Omental fat pad (tissue), 4 donors: Measurements from ENCODE around the gene PPP1R36. TPM values are rescaled to one million over a fixed set of nuclear protein-coding genes. Genes with fewer than 3 reads are reported as not detected.

Experiments
- ATAC-seq: fragments of 150-250 bp; one replicate; pipeline ENCODE4 v1.9.1; 2016; ENCODE audit warnings: mild to moderate bottlenecking, moderate library complexity; ENCODE audit not compliant: low FRiP score
- DNase-seq: peaks from one replicate; pipeline ENCODE4 v3.0.0-alpha.2; 2019; ENCODE audit warnings: low spot score
- total RNA-seq, 4 donors: library from RNA; depleted of rRNA; stranded (reverse); fragments of >200 nt; gene quantifications; one replicate each; pipeline ENCODE4 v1.1.0, GENCODE V29; 2016
- TF ChIP-seq, protein P1 (sequence below), 3 donors: fragments of 450-650 bp; IDR thresholded peaks; one replicate each; pipeline ENCODE4 v1.5.1; 2016 to 2017; ENCODE audit warnings: antibody characterized with exemption in 3 of 3, mild to moderate bottlenecking in 3 of 3, moderate library complexity in 2 of 3

PPP1R36 gene
- total RNA-seq, 4 donors from 2014 or later = 0.63 to 3.2 (median 2.1) TPM

DNA sequence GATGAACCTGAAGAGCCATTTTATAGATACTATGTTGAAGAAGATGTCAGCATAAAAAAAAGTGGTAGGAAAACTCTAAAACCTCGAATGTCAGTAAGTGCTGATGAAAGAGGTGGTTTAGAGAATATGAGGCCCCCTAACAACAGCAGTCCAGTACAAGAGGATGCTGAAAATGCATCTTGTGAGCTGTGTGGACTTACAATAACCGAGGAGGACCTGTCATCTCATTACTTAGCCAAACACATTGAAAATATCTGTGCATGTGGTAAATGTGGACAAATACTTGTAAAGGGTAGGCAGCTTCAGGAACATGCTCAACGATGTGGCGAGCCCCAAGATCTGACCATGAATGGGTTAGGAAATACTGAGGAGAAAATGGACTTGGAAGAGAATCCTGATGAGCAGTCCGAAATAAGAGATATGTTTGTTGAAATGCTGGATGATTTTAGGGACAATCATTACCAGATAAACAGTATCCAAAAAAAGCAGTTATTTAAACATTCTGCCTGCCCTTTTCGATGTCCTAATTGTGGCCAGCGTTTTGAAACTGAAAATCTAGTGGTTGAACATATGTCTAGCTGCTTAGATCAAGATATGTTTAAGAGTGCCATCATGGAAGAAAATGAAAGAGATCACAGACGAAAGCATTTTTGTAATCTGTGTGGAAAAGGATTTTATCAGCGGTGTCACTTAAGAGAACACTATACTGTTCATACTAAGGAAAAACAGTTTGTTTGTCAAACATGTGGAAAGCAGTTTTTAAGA lies 27.0 kb upstream of the PPP1R36 start:
- ATAC-seq = no peak
- TF ChIP-seq, protein P1, sequence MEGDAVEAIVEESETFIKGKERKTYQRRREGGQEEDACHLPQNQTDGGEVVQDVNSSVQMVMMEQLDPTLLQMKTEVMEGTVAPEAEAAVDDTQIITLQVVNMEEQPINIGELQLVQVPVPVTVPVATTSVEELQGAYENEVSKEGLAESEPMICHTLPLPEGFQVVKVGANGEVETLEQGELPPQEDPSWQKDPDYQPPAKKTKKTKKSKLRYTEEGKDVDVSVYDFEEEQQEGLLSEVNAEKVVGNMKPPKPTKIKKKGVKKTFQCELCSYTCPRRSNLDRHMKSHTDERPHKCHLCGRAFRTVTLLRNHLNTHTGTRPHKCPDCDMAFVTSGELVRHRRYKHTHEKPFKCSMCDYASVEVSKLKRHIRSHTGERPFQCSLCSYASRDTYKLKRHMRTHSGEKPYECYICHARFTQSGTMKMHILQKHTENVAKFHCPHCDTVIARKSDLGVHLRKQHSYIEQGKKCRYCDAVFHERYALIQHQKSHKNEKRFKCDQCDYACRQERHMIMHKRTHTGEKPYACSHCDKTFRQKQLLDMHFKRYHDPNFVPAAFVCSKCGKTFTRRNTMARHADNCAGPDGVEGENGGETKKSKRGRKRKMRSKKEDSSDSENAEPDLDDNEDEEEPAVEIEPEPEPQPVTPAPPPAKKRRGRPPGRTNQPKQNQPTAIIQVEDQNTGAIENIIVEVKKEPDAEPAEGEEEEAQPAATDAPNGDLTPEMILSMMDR (IDR thresholded peaks at IDR 0.05) = no peak
- DNase-seq = no peak

DNA sequence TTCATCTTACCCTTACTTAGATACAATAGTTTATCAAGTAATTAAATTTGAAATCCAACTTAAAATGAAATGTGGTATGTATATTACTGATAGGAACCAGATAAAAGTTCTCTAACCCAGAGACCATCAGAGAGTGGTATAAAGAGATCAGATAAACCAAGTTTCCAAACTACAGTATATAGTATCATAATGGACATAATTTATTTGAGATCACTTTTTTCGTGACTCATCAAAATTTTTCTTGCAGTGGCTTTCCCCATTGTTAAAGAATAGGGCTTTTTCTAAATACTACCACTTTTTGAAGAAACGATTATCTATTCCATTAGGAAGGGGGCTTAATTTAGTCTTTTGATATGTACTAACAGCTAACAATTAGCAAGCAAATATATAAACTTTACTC lies 24.4 kb upstream of the PPP1R36 start:
- DNase-seq (no peak), ATAC-seq (no peak)
- TF ChIP-seq, protein P1 (IDR thresholded peaks at IDR 0.05) = no peak

DNA sequence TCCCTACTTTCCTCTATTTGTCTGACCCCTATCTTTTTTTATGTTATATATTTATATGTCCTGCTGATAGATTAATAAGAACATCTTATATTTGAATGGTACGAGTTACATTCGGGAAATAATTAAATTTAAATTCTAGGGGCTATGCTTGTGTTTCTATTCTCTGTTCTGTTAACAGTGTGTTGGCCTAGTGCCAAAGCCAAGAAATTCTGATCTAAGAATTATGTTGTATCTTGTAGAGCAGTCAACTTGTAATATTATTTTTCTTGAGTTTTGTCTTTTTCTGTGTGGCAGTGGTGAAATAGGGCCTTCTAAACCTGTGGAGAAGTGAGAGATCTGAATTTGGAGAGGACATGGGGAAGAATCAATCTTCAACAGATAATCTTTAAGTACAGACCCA lies 18.2 kb upstream of the PPP1R36 start:
- no peak for DNase-seq
- no peak for ATAC-seq
- TF ChIP-seq, protein P1 (IDR thresholded peaks at IDR 0.05) = no peak

DNA sequence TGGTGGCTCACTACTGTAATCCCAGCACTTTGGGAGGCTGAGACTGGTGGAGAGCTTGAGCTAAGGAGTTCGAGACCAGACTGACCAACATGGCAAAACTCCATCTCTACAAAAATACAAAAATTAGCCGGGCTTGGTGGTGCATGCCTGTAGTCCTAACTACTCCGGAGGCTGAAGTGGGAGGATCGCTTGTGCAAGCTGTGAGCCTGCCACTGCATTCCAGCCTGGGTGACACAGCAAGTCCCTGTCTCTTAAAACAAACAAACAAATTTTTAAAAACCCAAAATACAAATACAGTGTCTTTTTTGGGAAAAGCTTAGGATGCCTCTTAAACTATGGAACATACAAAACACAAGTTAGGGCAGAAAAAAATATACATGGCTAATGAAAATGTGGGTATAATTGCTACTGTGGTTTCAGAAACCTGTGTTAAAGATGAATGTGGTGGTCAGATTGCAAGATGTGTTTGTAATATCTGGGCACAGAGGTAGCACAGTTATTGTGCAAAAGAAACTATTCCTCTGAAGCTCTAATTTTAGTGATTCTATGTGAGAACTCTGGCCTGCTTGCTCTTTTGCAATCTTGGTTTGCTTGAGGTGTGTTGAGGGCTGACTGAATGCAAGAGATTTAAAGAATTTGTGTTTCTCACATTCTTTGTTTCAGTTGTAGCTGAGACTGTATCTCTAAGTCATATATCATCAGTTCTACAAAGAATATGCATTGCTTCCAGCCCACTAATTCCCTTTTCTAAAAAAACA lies 13.1 kb upstream of the PPP1R36 start:
- no peak for ATAC-seq
- DNase-seq = no peak
- TF ChIP-seq, protein P1 (IDR thresholded peaks at IDR 0.05) = no peak

DNA sequence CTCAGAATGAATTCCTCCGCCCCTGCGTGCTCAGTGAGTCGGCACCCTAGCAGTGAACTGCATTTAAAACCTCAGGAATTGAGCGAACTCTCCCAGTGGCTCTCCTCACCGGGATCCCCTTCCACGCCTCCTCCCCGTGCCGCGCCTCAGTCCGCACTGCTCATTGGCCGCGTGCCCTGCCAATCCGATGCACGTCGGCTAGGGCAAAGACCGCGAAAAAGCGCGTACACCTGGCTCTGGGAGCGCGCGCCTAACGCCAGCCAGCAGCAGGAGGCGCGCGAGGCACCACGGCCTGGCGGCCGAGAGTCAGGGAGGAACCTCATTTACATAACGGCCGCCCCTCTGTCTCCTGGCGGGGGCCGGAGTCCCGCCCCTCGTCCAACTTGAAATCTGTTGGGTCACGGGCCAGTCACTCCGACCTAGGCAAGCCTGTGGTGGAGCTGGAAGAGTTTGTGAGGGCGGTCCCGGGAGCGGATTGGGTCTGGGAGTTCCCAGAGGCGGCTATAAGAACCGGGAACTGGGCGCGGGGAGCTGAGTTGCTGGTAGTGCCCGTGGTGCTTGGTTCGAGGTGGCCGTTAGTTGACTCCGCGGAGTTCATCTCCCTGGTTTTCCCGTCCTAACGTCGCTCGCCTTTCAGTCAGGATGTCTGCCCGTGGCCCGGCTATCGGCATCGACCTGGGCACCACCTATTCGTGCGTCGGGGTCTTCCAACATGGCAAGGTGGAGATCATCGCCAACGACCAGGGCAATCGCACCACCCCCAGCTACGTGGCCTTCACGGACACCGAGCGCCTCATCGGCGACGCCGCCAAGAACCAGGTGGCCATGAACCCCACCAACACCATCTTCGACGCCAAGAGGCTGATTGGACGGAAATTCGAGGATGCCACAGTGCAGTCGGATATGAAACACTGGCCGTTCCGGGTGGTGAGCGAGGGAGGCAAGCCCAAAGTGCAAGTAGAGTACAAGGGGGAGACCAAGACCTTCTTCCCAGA lies 9.3 kb upstream of the PPP1R36 start, which contains the start of gene HSPA2:
TSS of gene HSPA2 (plus strand) at position 534 of the 995 bp plus-strand sequence. CDS start at position 643, 109 bp downstream.
- DNase-seq = peak; percentile 96
- TF ChIP-seq, protein P1 (IDR thresholded peaks at IDR 0.05) = peak in 1 of 3 donors; percentile 27
- ATAC-seq = peak; percentile 98

DNA sequence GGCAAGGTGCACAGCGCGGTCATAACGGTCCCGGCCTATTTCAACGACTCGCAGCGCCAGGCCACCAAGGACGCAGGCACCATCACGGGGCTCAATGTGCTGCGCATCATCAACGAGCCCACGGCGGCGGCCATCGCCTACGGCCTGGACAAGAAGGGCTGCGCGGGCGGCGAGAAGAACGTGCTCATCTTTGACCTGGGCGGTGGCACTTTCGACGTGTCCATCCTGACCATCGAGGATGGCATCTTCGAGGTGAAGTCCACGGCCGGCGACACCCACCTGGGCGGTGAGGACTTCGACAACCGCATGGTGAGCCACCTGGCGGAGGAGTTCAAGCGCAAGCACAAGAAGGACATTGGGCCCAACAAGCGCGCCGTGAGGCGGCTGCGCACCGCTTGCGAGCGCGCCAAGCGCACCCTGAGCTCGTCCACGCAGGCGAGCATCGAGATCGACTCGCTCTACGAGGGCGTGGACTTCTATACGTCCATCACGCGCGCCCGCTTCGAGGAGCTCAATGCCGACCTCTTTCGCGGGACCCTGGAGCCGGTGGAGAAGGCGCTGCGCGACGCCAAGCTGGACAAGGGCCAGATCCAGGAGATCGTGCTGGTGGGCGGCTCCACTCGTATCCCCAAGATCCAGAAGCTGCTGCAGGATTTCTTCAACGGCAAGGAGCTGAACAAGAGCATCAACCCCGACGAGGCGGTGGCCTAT lies 8.3 kb upstream of the PPP1R36 start:
- no peak for ATAC-seq
- DNase-seq = no peak
- TF ChIP-seq, protein P1 (IDR thresholded peaks at IDR 0.05) = no peak
